DMS79 treated with DMSO at 0.1 percent for 48 hours (cell line): ENCODE results near the gene CCDC106.

Source experiments
- DNase-seq: peaks from one replicate; lab custom pipeline; 2025; lab: John Stamatoyannopoulos, UW

CCDC106 gene

DNA sequence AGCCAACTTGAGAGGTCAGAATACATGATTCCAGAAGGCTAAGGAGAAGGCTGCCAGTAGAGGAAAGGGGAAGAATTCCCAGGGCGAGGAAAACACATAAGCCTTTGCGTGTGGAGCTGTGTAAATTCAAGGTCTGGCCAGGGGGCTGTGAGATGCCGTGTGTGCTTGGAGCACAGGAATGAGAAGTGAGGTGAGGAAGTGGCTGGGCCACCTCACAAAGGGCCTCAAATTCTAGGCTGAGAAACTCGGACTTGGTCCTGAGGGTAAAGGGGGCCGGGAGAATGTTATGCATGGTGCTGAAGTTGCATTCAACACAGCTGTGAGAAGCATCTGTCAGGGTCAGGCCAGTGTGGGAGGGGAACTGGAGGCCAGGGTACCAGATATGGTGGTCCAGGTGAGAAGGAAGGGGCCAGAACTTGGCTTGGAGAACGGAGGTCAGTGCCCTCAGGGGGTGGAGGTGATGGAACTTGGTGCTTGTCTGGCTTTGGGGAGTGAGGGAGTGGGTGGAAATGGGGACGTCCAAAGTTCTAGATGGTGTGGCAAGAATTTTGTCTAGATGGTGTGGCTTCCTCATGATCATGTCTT lies 12.1 kb upstream of the CCDC106 start:
- DNase-seq: no peak

DNA sequence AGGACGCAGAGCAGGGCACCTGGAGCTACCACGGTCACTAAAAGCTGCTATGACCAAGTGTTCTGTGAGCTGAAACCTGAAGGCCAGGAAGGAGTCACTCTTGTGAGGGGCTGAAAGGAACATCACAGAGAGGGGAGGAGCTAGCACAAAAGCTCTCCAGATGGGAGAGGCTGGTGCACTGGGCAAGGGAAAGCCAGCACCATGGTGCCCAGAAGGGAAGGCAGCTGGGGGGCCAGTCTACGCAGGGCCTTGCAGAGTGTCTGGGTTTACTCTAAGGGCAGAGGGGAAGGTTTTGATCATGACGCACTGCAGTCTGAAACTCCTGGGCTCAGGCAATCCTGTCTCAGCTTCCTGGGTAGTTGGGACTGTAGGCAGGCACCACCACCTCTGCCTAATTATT lies 11.3 kb upstream of the CCDC106 start:
- DNase-seq: no peak

GRCh38 chr19:55637534-55637933 lies 10.5 kb upstream of the CCDC106 start:
- no peak for DNase-seq

GRCh38 chr19:55638864-55639359 lies 9.1 kb upstream of the CCDC106 start:
- no peak for DNase-seq

DNA sequence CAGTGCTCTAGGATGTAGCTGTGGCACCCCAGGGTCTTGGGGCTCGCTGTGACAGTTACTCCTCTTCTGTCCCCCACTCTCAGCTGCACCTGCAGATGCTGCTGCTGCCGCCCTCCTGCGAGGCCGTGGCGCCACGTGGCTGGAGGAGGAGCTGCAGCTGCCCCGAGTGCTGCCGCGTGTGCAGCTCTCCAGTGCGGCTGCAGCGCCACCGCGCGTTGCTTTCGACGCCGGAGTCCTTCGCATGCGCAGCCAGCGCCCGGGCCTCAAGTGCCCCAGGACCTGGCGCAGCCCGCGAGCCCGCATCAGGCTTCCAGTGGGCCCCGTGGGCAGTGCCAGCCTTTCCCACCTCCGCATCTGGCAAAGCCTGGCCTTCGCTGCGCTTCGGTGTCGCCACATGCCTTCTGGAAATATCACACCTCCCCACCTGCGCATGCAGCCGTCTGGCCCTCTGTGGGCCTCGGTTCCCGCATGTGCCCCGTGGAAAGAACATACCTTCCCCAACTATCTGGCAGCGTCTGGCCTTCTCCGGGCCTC lies 7.9 kb upstream of the CCDC106 start:
- DNase-seq: peak; percentile 62

GRCh38 chr19:55640577-55641425 lies 7.2 kb upstream of the CCDC106 start, which contains the start of gene ZNF580:
TSS of gene ZNF580 (plus strand) at chr19:55641002. CDS start at chr19:55642509, 1,507 bp downstream.
- peak; percentile 44 for DNase-seq

DNA sequence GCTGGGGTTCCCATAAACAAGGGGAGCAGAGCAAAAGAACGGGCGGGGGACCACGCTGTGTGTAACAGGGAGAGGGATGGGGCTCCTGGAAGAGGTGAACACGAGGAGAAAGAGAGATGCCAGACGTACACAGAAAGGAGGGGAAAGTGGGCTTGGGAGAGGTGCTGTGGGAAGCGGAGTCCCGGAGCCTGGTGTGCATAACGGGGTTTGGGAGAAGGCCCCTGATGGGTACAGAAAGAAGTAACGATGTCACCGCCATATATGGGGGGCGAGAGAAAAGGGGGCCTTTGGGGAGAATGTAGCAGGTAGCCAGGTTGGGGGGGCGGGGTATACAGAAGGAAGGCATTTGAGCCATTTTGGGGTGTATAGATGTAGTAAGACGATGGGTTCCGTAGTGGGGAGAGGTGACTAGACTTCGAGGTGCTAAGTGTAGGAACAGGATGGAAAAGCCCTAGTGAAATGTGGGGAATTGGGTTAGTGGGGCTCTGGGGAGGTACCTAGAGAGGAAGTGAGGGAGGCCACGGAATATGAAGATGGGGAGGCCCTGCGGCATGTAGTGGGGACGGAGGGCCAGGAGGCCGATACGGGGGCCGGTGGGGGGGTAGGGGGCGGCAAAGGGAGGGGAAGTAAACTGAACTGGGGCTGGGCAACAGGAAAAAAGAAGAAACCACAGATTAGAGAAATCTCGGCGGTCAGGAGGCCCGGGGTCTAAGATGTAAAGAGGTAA lies 6.4 kb upstream of the CCDC106 start:
- peak; percentile 14 for DNase-seq

DNA sequence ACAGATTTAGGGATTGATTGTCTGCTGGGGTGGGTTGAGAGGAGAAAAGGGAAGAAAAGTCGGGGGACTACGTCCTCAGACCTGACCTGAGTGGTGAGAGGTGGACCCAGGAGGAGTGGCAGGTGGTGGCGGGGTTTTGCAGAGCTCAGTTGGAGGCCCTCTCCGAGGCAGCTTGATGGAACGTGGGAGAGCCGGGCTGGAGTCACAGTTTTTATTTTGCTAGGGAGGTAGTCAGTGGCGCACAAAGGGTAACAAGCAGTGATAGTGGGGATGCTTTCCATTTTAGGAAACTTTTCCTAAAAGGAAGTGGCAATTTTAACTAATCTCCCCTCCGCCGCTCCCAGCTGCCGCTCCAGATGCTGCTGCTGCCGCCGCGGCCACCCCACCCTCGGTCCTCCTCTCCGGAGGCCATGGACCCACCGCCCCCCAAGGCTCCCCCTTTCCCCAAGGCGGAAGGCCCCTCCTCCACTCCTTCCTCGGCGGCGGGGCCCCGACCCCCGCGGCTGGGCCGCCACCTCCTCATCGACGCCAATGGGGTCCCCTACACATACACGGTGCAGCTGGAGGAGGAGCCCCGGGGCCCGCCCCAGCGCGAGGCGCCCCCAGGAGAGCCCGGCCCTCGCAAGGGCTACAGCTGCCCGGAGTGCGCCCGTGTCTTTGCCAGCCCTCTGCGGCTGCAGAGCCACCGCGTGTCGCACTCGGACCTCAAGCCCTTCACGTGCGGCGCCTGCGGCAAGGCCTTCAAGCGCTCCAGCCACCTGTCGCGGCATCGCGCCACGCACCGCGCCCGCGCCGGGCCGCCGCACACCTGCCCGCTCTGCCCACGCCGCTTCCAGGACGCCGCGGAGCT lies 5.6 kb upstream of the CCDC106 start:
- no peak for DNase-seq

- DNase-seq: peak; percentile 58
Measured at GRCh38 chr19:55643003-55643886, 4.8 kb upstream of the CCDC106 start, which contains the start of gene ZNF581. TSS of gene ZNF581 (plus strand) at chr19:55643649. CDS start at chr19:55644572, 923 bp downstream.

DNA sequence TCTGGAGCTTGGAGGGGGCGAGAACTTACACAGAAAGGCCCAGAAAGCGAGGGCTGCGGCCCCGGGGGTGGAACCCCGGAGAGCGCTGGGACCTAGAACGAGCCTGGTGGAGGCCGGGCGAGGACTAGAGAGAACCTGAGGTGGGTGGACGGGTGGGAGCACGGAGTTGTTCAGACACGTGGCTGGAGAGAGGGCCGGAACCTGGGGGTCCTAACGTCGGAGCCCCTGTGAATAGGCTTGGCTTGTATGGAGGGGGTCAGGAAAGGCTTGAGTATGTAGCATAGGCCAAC lies 4.2 kb upstream of the CCDC106 start:
- DNase-seq: no peak

DNA sequence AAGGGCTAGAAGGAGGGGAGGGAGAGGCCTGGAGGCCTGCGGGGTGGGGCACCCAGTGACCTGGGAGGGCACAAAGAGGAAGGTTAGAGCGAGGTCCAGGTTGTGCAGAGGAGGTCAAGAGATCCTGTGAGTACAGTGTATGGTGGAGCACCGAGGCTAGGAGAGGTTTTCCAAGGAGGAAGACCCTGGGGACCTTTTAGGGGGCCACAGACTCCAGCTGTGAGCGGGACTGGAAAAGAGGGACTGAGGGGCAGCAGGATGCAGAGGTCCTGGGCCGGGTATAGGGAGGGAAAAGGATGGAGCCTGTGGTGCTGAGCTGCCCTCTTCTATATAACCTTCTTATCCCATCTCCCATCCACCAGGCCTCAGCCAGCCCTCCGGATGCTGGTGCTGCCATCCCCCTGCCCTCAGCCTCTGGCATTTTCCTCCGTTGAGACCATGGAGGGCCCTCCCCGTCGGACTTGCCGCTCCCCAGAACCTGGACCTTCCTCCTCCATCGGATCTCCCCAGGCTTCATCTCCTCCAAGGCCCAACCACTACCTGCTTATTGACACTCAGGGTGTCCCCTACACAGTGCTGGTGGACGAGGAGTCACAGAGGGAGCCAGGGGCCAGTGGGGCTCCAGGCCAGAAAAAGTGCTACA lies 3.7 kb upstream of the CCDC106 start:
- DNase-seq: no peak

GRCh38 chr19:55644842-55645511 lies 3.0 kb upstream of the CCDC106 start:
- DNase-seq: peak; percentile 29

DNA sequence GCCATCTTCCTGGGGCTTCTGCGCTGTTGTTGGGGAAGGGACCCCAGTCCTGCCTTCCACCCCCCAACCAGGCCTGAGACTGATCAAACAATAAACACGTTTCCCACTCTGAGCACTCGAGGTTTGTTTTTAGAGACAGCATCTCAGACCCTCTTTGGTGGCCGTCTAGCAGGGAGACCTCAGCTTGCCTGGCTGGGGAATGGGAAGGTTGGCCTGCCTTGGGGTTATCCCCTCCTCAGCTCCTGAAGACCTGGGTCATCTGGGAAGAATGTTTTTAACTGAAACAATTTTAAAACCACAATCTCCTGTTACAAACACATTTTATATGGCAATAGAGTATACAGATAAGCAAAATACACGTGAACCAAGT lies 2.5 kb upstream of the CCDC106 start:
- no peak for DNase-seq

- peak; percentile 47 for DNase-seq
Measured at GRCh38 chr19:55646889-55647731, 902 bp upstream of the CCDC106 start.

DNA sequence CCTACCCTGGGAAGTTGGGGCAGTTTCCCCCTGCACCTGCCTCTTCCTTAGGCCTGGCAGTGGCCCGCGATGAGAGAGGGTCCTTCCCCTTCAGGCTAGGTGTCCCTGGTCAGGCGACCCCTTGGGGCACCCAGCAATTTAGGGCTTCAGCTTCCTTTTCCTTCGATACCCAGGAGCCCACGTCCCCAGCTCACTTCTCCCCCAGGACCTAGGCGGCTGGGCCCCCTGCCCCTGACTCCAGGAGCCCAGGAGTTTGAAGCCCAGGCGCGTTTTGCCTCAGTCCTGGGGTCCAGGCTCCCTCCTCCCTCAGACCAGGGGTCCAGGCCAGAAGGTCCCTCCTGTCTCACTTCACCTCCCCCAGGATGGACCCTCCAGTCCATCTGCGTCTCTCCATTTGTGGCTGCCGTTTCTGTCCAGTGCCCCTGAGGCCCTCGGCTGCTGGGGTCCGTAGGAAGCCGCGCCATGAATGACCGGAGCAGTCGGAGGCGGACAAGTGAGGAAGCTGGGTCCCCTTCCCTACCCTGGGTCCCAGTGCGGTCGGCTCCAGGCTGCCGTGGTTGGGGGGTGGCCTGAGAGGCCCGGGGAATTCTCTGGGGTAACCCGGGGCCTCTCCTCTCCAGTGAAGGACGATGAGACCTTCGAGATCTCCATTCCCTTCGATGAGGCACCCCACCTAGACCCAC lies 714 bp downstream of the CCDC106 start:
- DNase-seq: no peak

GRCh38 chr19:55649268-55650125 lies 1.5 kb downstream of the CCDC106 start:
- no peak for DNase-seq

- no peak for DNase-seq
Measured at GRCh38 chr19:55650126-55650557, 2.1 kb downstream of the CCDC106 start.
